ENCODE results near the gene S100A14.

The S100A14 gene

GRCh38 chr1:153624965-153625611 lies 9.0 kb upstream of the S100A14 start:
- TF ChIP-seq, protein P1, sequence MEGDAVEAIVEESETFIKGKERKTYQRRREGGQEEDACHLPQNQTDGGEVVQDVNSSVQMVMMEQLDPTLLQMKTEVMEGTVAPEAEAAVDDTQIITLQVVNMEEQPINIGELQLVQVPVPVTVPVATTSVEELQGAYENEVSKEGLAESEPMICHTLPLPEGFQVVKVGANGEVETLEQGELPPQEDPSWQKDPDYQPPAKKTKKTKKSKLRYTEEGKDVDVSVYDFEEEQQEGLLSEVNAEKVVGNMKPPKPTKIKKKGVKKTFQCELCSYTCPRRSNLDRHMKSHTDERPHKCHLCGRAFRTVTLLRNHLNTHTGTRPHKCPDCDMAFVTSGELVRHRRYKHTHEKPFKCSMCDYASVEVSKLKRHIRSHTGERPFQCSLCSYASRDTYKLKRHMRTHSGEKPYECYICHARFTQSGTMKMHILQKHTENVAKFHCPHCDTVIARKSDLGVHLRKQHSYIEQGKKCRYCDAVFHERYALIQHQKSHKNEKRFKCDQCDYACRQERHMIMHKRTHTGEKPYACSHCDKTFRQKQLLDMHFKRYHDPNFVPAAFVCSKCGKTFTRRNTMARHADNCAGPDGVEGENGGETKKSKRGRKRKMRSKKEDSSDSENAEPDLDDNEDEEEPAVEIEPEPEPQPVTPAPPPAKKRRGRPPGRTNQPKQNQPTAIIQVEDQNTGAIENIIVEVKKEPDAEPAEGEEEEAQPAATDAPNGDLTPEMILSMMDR (IDR thresholded peaks at IDR 0.05; ENCODE audit: extremely low read depth, missing control alignments): no peak
- DNase-seq (ENCODE audit: low spot score): no peak

GRCh38 chr1:153623101-153623500 lies 7.0 kb upstream of the S100A14 start:
- DNase-seq (ENCODE audit: low spot score): no peak
- TF ChIP-seq, protein P1 (IDR thresholded peaks at IDR 0.05; ENCODE audit: extremely low read depth, missing control alignments): no peak

GRCh38 chr1:153619171-153619570 lies 3.0 kb upstream of the S100A14 start:
- TF ChIP-seq, protein P1 (IDR thresholded peaks at IDR 0.05; ENCODE audit: extremely low read depth, missing control alignments): no peak
- DNase-seq (ENCODE audit: low spot score): no peak

- peak; percentile 61 for DNase-seq (ENCODE audit: low spot score)
Observed at GRCh38 chr1:153617663-153618062, 1.5 kb upstream of the S100A14 start.

GRCh38 chr1:153616917-153617311 lies 789 bp upstream of the S100A14 start:
- no peak for DNase-seq (ENCODE audit: low spot score)
- TF ChIP-seq, protein P1 (IDR thresholded peaks at IDR 0.05; ENCODE audit: extremely low read depth, missing control alignments): no peak

More at GRCh38 chr1:153617663-153618062, 1.5 kb upstream of the S100A14 start:
- TF ChIP-seq, protein P1 (IDR thresholded peaks at IDR 0.05; ENCODE audit: extremely low read depth, missing control alignments): no peak

GRCh38 chr1:153615406-153615805 lies 719 bp downstream of the S100A14 start:
- no peak for DNase-seq (ENCODE audit: low spot score)
- TF ChIP-seq, protein P1 (IDR thresholded peaks at IDR 0.05; ENCODE audit: extremely low read depth, missing control alignments): no peak

GRCh38 chr1:153614906-153615305 lies 1.2 kb downstream of the S100A14 start:
- DNase-seq (ENCODE audit: low spot score): no peak
- TF ChIP-seq, protein P1 (IDR thresholded peaks at IDR 0.05; ENCODE audit: extremely low read depth, missing control alignments): no peak
